HEK293 (cell line): ENCODE results near the gene VASN.

Source experiments
- MZF1 ChIP-seq: fragments of 450-650 bp; formaldehyde crosslinking; IDR thresholded peaks from 2 replicates; pipeline ENCODE4 v1.5.1; 2017; ENCODE audit warnings: missing biosample characterization, missing genetic modification characterization, borderline replicate concordance
- ZFP41 ChIP-seq: fragments of 450-650 bp; formaldehyde crosslinking; IDR thresholded peaks from 2 replicates; pipeline ENCODE4 v1.5.1; 2016; ENCODE audit warnings: missing biosample characterization, missing genetic modification characterization, borderline replicate concordance
- ZNF785 ChIP-seq: fragments of 450-650 bp; formaldehyde crosslinking; IDR thresholded peaks from 2 replicates; pipeline ENCODE4 v1.5.1; 2016; ENCODE audit warnings: missing biosample characterization, missing genetic modification characterization
- ZNF830 ChIP-seq: fragments of 450-650 bp; IDR thresholded peaks from 2 replicates; pipeline ENCODE4 v1.5.0; 2018; ENCODE audit warnings: missing biosample characterization, missing genetic modification characterization, low read depth, mild to moderate bottlenecking, moderate library complexity
- TF ChIP-seq, protein P1 (sequence below): fragments of 450-650 bp; formaldehyde crosslinking; IDR thresholded peaks from 2 replicates; pipeline ENCODE4 v1.5.1; 2016; ENCODE audit warnings: missing biosample characterization, missing genetic modification characterization
- TF ChIP-seq, protein P2 (sequence below): fragments of 450-650 bp; formaldehyde crosslinking; IDR thresholded peaks from 2 replicates; pipeline ENCODE4 v1.5.1; 2016; ENCODE audit warnings: missing biosample characterization, missing genetic modification characterization

DNA sequence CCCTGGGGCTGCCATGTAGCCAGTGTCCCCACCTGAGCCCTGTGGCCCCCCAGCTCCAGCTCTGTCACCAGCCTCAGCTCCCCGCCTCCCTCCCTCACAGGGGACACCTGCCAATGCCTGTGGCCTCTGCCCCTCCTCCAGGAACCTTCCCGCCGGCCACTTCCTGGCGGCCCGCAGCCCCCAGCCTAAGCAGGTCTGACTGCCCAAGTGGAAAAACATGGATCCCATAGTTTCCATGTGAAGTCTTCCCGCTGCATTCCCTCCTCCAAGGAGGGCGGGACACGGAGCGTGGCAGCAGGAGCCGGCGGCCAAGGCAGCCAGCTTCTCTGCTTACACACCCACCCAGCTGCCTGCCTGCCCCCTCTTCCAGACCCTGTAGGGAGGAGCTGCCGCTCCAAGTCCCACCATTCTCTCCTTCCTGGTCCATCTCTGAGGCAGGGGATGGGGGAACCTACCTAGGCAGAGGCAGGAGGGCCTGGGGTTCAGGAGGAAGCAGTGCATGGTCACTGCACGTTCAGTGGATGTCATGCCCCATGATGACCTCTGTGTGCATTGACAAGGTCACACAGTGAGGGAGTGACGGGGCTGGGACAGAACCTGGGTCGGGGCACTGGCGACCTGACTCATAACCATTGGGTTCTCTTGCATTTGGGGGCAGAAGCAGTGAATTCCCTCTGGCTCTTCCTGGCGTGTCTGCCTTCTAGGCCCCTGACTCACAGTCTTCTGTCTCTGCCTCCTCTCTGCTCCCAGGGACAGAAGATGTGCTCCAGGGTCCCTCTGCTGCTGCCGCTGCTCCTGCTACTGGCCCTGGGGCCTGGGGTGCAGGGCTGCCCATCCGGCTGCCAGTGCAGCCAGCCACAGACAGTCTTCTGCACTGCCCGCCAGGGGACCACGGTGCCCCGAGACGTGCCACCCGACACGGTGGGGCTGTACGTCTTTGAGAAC is 8.7 kb downstream of the VASN start:
- TF ChIP-seq ZFP41 (no peak), ZNF830 (tag by site-specific recombination) (no peak), MZF1 (tag by site-specific recombination) (no peak), ZNF785 (tag by site-specific recombination) (no peak)
- TF ChIP-seq, protein P1, sequence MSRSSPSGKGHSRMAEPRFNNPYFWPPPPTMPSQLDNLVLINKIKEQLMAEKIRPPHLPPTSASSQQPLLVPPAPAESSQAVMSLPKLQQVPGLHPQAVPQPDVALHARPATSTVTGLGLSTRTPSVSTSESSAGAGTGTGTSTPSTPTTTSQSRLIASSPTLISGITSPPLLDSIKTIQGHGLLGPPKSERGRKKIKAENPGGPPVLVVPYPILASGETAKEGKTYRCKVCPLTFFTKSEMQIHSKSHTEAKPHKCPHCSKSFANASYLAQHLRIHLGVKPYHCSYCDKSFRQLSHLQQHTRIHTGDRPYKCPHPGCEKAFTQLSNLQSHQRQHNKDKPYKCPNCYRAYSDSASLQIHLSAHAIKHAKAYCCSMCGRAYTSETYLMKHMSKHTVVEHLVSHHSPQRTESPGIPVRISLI, result no peak
- TF ChIP-seq, protein P2, sequence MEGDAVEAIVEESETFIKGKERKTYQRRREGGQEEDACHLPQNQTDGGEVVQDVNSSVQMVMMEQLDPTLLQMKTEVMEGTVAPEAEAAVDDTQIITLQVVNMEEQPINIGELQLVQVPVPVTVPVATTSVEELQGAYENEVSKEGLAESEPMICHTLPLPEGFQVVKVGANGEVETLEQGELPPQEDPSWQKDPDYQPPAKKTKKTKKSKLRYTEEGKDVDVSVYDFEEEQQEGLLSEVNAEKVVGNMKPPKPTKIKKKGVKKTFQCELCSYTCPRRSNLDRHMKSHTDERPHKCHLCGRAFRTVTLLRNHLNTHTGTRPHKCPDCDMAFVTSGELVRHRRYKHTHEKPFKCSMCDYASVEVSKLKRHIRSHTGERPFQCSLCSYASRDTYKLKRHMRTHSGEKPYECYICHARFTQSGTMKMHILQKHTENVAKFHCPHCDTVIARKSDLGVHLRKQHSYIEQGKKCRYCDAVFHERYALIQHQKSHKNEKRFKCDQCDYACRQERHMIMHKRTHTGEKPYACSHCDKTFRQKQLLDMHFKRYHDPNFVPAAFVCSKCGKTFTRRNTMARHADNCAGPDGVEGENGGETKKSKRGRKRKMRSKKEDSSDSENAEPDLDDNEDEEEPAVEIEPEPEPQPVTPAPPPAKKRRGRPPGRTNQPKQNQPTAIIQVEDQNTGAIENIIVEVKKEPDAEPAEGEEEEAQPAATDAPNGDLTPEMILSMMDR (tag by site-specific recombination), result no peak
